CD14-positive monocyte (primary cell): ENCODE measurements around the gene FBXW7. TPM values are rescaled to one million over a fixed set of nuclear protein-coding genes. Genes with fewer than 3 reads are reported as not detected.

ENCODE experiments used
- DNase-seq, 3 donors: peaks; one replicate each; pipeline ENCODE4 v3.0.0-alpha.2; 2011 to 2022
- H2AFZ ChIP-seq: 2 replicates; pipeline ENCODE4 v1.6.0; 2012; ENCODE audit warnings: mild to moderate bottlenecking, low read depth, low read length, inconsistent platforms; ENCODE audit not compliant: insufficient read depth, poor library complexity, severe bottlenecking
- H3K27ac ChIP-seq, 2 donors: 1 replicate in 1 of 2; 2 replicates in 1 of 2; pipeline ENCODE4 v1.5.1; 2012 to 2013; ENCODE audit warnings: low read length in 2 of 2, control low read depth in 1 of 2, inconsistent platforms in 1 of 2, low read depth in 1 of 2, mild to moderate bottlenecking in 1 of 2
- H3K27me3 ChIP-seq, 2 donors: one replicate each; pipeline versions ENCODE4 v1.6.0 to v1.6.1; 2011 to 2013; ENCODE audit warnings: low read length in 2 of 2; ENCODE audit not compliant: control insufficient read depth in 2 of 2, insufficient read depth in 2 of 2
- H3K36me3 ChIP-seq, 2 donors: replicated peaks in 1 of 2; 1 replicate in 1 of 2; 2 replicates in 1 of 2; pipeline versions ENCODE4 v1.5.1 to v1.6.1; 2012 to 2013; ENCODE audit warnings: low read length in 2 of 2, control low read depth in 1 of 2, inconsistent platforms in 1 of 2, mild to moderate bottlenecking in 1 of 2; ENCODE audit not compliant: insufficient read depth in 2 of 2, control insufficient read depth in 1 of 2
- H3K4me1 ChIP-seq, 2 donors: 1 replicate in 1 of 2; 2 replicates in 1 of 2; pipeline versions ENCODE4 v1.5.1 to v1.6.1; 2012 to 2013; ENCODE audit warnings: low read length in 2 of 2, control low read depth in 1 of 2, inconsistent platforms in 1 of 2, mild to moderate bottlenecking in 1 of 2, moderate library complexity in 1 of 2; ENCODE audit not compliant: insufficient read depth in 2 of 2, control insufficient read depth in 1 of 2
- H3K4me2 ChIP-seq: replicated peaks from 2 replicates; pipeline ENCODE3; 2012; ENCODE audit warnings: low read length, moderate library complexity, mild to moderate bottlenecking; ENCODE audit not compliant: poor library complexity, severe bottlenecking; ENCODE audit errors: extremely low read depth
- H3K4me3 ChIP-seq, 3 experiments: fragments of 200-600 bp in 1 of 3; sonication (generic) in 1 of 3; replicated peaks in 1 of 3; 1 replicate in 2 of 3; 2 replicates in 1 of 3; pipeline ENCODE4 v1.5.1; 2011 to 2013; ENCODE audit warnings: low read length in 3 of 3, mild to moderate bottlenecking in 3 of 3, control low read depth in 2 of 3, low read depth in 2 of 3, inconsistent platforms in 1 of 3, moderate library complexity in 1 of 3
- H3K79me2 ChIP-seq: 2 replicates; pipeline ENCODE4 v1.6.0; 2012; ENCODE audit warnings: mild to moderate bottlenecking, control low read depth, inconsistent platforms, low read length, moderate library complexity; ENCODE audit not compliant: insufficient read depth
- H3K9ac ChIP-seq: 2 replicates; pipeline ENCODE4 v1.6.0; 2017; ENCODE audit warnings: low read length, mild to moderate bottlenecking; ENCODE audit not compliant: insufficient read depth, poor library complexity, severe bottlenecking
- H3K9me3 ChIP-seq, 2 donors: replicated peaks in 1 of 2; 1 replicate in 1 of 2; 2 replicates in 1 of 2; pipeline versions ENCODE4 v1.5.1 to v1.6.1; 2012 to 2013; ENCODE audit warnings: low read length in 2 of 2, control low read depth in 1 of 2; ENCODE audit not compliant: control insufficient read depth in 1 of 2, insufficient read depth in 1 of 2
- H4K20me1 ChIP-seq: 2 replicates; pipeline ENCODE4 v1.6.0; 2012; ENCODE audit warnings: mild to moderate bottlenecking, low read length, control low read depth, moderate library complexity; ENCODE audit not compliant: insufficient read depth
- H3K27ac Mint-ChIP-seq, 7 donors: one replicate each; pipeline ENCODE4 v1.8.0; 2020; ENCODE audit warnings: mild to moderate bottlenecking in 7 of 7, mixed read lengths in 7 of 7, moderate library complexity in 6 of 7, inconsistent platforms in 2 of 7
- H3K27me3 Mint-ChIP-seq, 3 donors: one replicate each; pipeline ENCODE4 v1.8.0; 2021 to 2022; ENCODE audit warnings: low read depth in 3 of 3, mild to moderate bottlenecking in 3 of 3, mixed read lengths in 3 of 3, moderate library complexity in 3 of 3, inconsistent platforms in 1 of 3
- H3K36me3 Mint-ChIP-seq, 2 donors: one replicate each; pipeline ENCODE4 v1.8.0; 2020; ENCODE audit warnings: mixed read lengths in 2 of 2, inconsistent platforms in 1 of 2, mild to moderate bottlenecking in 1 of 2
- H3K4me1 Mint-ChIP-seq: one replicate; pipeline ENCODE4 v1.8.0; 2020; ENCODE audit warnings: mild to moderate bottlenecking, mixed read lengths
- H3K4me3 Mint-ChIP-seq, 2 donors: one replicate each; pipeline ENCODE4 v1.8.0; 2020; ENCODE audit warnings: mild to moderate bottlenecking in 2 of 2, mixed read lengths in 2 of 2, moderate library complexity in 1 of 2
- H3K9me3 Mint-ChIP-seq, 7 donors: one replicate each; pipeline ENCODE4 v1.8.0; 2020 to 2022; ENCODE audit warnings: mixed read lengths in 7 of 7, mild to moderate bottlenecking in 6 of 7, moderate library complexity in 6 of 7, inconsistent platforms in 2 of 7
- CTCF ChIP-seq: fragments of 200-600 bp; IDR thresholded peaks from one replicate; pipeline ENCODE4 v1.8.0; 2022; ENCODE audit warnings: antibody characterized with exemption, mild to moderate bottlenecking
- WGBS: methylation state at CpG from one replicate; pipeline ENCODE4 v1.1.5; 2013; ENCODE audit warnings: missing lambda C conversion rate; ENCODE audit not compliant: insufficient coverage; 5-methylcytosine and 5-hydroxymethylcytosine counted together
- intact Hi-C, 2 donors: fragments of 100-400 bp; cut with micrococcal nuclease; formaldehyde crosslinking; loops; one replicate each; pipeline versions ENCODE4 v1.15.0 to v1.15.1; 2023
- polyA plus RNA-seq, 3 donors: library from polyadenylated mRNA; depleted of rRNA in 1 of 3; unstranded in 2 of 3; stranded (reverse) in 1 of 3; fragments of 300-500 nt in 2 of 3; fragments of >200 nt in 1 of 3; fragmentation: Illumina TruSeq in 2 of 3; gene quantifications; 1 replicate in 2 of 3; 2 replicates in 1 of 3; pipeline ENCODE4 v1.2.3, GENCODE V29; 2012 to 2021

The FBXW7 gene
- polyA plus RNA-seq, 3 donors = 25.1 to 44.9 (median 35.6) TPM

GRCh38 chr4:152512483-152512882, 23.4 kb downstream of the FBXW7 start:
- intact Hi-C loops = no loop called here
- Histone ChIP-seq H3K4me3 (no peak overlapping the region), H3K27ac (no peak overlapping the region), H3K4me2 (no peak overlapping the region), H3K27me3 (no peaks in the 10 kb centered on the region), H2AFZ (no peak overlapping the region), H3K9ac (no peak overlapping the region), H3K36me3 (peaks cover 6 to 16% of the 10 kb centered on the region in 2 donors), H3K9me3 (no peaks in the 10 kb centered on the region), H3K79me2 (peaks cover 96% of the 10 kb centered on the region), H4K20me1 (peaks cover 100% of the 10 kb centered on the region), H3K4me1 (peaks cover 12 to 24% of the 10 kb centered on the region in 2 donors)
- Mint-ChIP-seq H3K9me3 (no peaks in the 10 kb centered on the region), H3K27me3 (peaks cover 0 to 1% (median 0%) of the 10 kb centered on the region in 3 donors), H3K27ac (no peak overlapping the region), H3K36me3 (peaks cover 18 to 40% of the 10 kb centered on the region in 2 donors), H3K4me1 (peaks cover 36% of the 10 kb centered on the region), H3K4me3 (no peak overlapping the region)
- TF ChIP-seq CTCF = no peak
- peak in 1 of 3 donors; percentile 10 for DNase-seq
- 20% methylated on average over 1 of the region's 5 CpGs for WGBS

- no peak overlapping the region for H3K9ac ChIP-seq
- peaks cover 93% of the 10 kb centered on the region for H3K79me2 ChIP-seq
- H3K27me3 ChIP-seq = no peaks in the 10 kb centered on the region
- TF ChIP-seq CTCF = no peak
- H3K4me2 ChIP-seq = no peak overlapping the region
- H2AFZ ChIP-seq = no peak overlapping the region
- Mint-ChIP-seq H3K4me3 (no peak overlapping the region), H3K4me1 (peaks cover 34% of the 10 kb centered on the region), H3K27me3 (no peaks in the 10 kb centered on the region), H3K36me3 (peaks cover 25 to 45% of the 10 kb centered on the region in 2 donors), H3K27ac (peak overlapping the region in 5 of 7 donors; percentile 0 to 72 (median 46)), H3K9me3 (no peaks in the 10 kb centered on the region)
- no peaks in the 10 kb centered on the region for H3K9me3 ChIP-seq
- no peak overlapping the region for H3K4me3 ChIP-seq
- peaks cover 12 to 24% of the 10 kb centered on the region in 2 donors for H3K4me1 ChIP-seq
- no CpG with 5 or more reads among the region's 7 CpGs for WGBS
- DNase-seq = no peak
- H3K36me3 ChIP-seq = peaks cover 11 to 25% of the 10 kb centered on the region in 2 donors
- peaks cover 99% of the 10 kb centered on the region for H4K20me1 ChIP-seq
- intact Hi-C loops = no loop called here
- peak overlapping the region in 1 of 2 donors; percentile 38 for H3K27ac ChIP-seq
Measured at GRCh38 chr4:152510349-152511147, 25.3 kb downstream of the FBXW7 start.
